HG02973 (cell line): ENCODE data around the gene TCF4.

Experiments
- ATAC-seq: cut with Tn5 transposase; IDR thresholded peaks from one replicate; pipeline ENCODE4 v1.9.1; 2021; ENCODE audit warnings: moderate library complexity; ENCODE audit not compliant: unreplicated experiment

Gene TCF4

DNA sequence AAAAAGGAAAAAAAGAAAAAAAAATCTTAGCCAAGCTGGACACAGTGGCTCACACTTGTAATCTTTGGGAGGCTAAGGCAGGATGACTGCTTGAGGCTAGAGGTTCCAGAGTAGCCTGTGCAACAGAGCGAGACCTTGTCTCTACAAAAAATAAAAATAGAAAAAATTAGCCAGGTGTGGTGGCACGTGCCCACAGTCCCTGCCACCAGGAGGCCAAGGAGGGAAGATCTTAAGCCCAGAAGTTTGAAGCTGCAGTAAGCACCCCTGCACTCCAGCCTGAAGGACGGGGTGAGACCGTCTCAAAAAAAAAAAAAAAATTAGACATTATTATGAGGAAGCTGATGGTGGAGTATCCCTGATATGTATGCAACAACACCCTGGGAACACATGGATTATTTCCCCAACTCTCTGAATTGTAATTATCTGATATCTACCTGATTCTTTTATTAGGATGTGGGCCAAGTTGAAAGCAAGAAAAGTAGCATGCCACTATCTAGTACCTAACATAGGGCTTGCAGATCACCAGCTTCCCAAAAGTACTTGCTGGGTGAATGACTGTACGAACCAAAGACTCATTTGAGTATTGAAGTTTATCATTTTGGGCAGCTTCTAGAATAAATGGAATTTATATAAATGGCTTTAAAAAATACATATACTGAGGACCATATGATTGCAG is 140.9 kb downstream of the TCF4 start:
- ATAC-seq = no peak

DNA sequence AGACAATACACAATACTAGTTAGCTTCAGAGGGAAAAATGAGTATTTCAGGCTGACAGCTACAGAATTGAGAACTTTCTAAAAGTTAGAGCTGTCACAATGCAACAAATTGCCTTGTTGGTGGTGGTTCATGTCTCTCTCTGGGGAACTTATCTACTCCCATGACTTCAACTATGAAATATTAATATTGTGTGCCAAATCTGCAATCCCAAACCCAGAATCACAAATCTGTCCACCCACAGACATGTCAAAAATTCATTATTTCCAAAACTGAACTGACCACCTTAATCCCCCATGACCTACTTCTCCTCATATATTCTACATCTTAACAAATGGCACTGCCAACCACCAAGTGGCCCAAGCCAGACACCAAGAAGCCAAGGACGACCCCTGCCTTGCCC is 143.5 kb downstream of the TCF4 start:
- ATAC-seq = no peak

DNA sequence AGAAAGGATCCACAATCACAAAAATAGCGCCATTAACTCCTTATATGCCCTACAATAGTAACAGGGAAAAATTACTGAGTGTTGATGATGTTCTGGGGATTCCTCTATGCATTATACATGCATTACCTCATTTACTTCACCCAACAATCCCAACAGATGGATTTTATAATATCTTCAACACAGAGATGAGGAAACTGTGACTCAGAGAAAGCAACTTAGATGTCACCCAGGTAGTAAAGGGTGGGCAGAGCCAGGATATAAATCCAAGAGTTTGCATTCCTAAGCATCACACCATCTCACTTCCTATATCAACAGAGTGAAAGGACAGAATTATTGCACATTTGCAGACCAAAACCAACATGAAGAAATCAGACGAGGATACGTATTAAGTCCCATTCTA is 144.2 kb downstream of the TCF4 start:
- ATAC-seq = no peak

DNA sequence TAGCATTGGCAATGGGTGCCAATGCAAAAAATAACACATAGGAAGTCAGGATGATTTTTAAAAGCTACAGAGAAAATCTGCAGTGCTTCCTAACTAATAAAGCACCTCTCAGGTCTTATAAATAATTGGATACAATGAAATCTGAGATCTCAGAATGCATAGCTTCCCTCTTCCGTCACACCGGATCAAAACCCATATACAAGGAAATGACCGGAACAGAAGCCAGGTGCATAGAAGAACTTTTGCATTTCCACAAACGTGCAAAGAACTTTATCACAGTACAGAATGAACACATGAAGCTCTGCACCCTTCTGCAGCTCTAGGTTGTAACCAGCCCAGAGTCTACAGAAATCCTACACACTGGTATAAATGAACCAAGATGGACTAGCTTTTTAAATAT is 145.4 kb downstream of the TCF4 start:
- ATAC-seq = no peak

DNA sequence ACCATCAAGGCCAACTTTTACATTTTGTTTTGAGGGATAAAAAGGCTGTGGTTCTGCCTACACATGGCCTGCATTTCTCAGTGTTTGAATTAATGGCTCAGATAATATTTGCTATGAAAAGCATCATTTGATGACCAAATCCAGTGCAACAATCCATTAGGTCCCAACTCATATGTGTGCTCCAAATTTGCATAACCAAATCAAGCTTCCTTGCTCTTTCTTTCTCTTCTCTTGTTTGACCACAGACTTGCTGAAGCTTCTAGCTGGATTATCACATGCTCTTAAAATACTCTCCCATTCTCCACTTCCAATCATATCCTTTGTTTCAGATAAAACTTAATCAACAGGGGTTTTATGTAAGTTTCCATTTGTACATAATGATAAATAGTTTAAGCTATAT is 147.0 kb downstream of the TCF4 start:
- no peak for ATAC-seq

DNA sequence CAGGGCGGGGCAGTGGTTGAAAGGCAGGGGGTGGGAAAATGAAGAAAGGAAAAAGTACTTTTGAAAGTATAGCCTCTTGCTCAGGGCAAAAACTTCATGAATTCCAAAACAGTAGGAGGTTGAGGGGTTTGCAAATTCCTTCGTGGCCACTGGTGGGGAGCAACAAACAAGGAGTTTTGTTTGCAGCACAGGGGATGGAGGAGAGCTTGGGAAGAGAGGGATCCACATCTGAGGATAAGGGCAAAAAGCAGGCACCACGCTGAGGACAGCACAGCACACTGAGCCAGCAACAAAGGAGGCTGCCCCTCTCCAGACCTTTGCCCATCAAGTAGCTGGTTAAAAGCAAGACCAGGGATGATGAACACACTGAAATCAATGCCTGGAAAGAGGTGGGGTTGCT is 148.9 kb downstream of the TCF4 start:
- no peak for ATAC-seq

DNA sequence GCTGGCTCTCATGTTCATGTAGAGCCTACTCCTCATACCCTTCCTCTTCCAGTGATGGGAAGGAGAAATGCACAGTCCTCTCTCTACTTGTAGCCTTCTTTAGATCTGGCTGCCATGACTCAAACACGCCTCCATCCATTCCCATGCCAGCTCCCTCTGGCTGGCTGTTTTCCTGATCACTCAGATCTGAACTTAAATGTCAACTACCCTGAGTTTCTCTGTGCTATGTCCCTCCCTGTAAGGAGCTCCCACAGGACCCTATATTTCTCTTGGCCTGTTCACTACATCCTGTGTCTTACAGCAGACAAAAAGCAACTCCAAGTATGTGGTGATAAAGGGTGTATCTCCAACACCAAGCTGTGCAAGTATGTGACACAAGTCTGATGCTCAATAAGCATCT is 152.4 kb downstream of the TCF4 start:
- ATAC-seq = no peak

DNA sequence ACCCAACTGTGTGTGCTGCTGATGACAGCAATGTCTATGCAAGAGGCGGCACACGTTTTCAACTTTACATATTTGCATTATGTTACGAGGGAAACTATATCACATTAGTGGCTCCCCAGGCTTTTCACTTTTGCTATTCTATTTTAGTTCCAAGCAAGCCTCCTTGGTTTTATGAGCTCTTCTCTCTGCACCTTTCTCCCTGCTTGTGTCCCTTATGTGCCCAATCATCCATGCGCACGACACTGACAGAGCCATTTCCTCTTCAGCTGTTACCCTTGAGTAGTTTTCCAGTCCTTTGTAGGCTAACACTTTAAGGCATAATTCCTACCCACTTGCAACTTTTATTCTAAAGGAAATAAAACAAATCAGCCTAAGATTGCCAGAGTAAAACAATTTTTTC is 154.3 kb downstream of the TCF4 start:
- no peak for ATAC-seq

DNA sequence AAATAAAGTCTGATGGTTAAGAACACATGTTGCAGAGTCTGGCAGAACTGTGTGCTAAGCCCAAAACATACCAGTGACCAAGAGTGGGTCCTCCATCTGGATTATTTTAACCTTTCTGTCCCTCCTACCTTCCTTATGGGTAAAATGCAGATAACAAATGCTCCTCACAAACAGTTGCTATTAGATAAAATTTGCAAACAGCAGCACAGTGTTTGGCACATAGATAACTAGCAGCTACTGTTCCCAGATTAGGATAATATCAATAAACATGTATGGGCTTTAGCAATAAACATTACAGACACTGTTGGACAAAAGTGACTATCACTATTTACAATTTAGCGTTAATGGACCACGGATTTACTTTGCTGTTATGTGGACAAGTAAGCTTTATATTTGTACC is 154.9 kb downstream of the TCF4 start:
- ATAC-seq = no peak

DNA sequence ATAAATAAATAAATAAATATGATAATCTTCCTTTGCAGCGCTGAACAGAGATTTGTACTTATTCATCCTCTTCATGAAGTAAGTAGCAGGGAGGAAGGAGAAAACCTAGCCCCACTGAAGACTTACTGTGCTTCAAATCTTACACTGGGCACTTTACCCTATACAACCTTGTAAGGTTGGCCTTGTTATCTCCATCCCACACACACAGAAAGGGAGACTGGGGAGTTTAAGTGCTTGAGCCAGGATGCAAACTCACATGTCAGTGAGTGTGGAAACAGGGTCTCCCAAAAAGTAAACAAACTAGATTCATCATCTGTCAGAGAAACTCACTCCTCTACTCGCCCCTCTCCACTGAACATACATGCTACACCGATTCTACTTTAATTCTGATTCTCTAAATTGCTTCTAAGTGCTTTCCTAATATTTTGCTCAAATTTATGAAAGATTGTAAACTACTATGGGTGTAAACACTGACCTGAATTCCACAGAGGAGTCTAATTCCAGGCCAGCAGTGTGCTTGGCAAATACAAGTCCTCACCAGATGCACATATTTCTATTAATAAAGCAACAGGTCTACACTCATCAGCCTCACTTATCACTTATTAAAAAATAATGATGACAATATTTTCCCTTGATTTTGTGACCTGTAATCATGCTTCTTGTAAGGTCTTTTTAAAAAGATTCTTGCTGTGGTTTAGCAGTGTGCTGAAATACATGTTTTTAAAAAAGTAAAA is 155.5 kb downstream of the TCF4 start:
- no peak for ATAC-seq

DNA sequence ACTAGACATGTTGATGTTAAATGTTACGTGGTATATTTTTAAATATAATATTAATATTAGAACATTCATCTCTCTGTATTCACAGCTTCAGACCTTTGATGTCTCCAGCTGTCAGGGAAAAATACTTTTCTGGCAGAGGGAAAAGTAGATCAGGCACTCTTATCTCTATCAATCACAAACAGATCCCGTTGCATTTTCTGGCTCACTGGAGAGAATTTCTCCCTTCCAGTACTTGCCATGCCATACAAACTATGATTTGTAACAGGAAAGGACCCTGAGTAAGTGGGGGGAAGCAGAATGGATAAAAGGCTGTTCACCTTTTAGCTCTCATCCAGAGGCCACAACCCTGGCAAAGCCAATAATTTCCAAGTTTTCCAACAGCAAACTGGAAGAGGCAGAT is 158.0 kb downstream of the TCF4 start:
- no peak for ATAC-seq

DNA sequence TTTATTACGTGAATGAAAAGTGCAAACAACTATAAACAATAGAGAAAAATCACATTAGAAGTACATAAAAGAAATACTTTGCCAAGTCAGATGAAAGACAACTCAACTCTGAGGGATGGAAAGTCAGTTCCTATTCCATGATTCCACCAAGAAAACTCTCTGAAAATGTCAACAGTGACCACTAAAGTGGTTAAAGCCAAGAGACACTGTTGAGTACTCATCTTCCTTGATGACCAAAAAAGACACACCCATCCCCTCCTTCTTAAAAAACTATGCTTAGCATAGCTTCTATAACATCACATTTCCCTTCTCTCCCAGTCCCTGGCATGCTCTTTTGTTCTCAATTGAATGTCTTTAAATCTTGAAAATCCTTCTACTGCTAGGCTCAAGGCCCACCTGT is 160.0 kb downstream of the TCF4 start:
- no peak for ATAC-seq

DNA sequence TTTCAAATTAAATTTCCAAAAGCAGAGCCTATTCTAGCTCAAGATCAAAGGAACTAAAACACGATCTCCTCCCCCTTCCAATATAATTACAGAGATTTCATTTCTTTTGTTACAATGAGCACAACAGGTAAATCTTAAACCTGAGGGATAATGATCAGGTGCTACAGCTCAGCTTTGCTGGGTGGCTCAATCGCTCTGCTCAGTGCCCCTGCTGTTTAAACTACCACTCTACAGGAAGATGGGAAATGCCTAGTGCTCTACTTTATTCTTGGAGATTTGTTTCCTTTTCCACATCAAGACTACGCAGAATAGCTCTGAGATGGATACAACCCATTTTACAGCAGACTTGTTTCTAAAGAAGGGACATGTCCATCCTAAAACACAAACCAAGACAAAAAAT is 162.3 kb downstream of the TCF4 start:
- ATAC-seq = no peak

DNA sequence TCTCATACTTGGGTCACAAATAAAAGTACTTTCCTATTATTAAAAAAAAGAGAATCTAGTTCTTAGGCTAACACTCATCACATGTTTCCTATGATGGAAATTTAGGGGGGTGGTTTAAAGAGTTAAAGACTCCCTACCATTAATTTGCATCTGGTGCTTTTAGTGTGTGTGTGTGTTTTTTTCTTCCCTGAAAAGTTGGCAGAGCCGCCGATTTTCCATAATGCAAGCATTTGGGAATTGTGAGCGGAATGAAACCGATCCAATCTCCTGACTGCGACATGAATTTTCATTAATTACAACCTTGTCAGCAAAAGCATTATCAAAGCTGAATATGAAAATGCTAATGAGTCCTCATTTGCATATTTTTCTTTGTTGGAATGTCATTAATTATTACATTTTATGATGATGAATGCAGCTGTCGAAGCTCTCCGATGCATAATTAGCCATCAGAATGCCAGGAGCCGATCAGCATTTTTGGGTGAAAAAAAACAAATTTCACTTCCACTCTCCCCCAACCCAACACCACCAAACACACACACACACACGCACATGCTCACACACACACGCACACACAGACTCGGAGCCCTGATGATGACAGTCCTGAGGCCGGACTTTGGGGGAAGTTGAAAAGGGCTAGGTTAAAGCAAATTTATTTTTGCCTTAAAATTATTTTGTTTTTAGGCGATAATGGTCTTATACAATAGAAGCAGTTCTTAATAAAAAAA is 165.4 kb downstream of the TCF4 start:
- ATAC-seq = no peak

DNA sequence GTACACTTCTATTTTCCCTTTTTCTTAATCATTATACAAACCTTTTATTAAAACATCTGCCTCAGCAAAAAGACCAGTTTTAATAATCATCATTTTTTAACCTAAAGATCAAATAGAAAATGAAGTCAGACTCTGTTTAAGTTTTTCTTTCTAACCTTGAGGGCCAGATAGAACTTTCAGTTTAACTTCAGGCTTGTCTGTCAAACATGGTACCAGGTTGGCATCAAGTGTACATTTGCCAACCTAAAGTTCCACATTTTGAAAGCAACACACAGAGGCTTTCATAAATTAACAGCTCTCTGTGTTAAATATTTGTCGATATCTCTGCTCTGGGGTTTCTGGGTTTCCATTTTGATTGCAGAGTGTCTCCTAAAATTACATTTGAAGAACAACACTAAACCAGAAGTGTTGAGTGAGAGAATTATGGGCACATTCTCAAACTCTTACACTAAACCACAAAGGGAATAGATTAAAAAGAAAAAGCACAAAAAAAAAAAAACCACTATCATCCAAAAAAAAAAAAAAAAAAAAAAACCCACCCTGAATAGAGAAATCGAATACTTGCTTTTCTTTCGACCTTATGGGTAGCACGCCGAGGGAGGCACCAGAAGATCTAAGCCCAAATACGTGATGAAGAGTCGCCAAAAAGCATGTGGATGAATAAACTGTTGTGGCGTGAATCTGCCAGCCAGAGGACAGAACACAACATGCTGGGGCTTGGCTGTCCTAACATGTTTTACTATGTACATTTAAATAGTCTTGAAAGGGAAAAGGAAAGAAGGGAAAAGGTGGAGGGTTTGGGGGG is 166.2 kb downstream of the TCF4 start:
- ATAC-seq = no peak

DNA sequence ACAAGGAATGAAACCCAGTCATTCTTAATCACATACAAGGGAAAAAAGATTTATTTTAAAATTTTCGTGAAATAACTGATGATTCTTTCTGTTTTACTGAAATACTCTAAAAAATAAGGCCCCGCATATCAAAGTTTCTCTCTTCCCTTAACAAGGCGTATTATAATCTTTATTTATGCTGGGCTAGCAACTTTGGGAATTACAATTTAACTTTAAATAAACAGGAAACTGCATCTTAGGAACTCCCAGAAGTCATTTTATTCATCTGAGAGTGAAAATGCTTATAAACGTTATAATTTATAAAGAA is 166.7 kb downstream of the TCF4 start:
- ATAC-seq = no peak

DNA sequence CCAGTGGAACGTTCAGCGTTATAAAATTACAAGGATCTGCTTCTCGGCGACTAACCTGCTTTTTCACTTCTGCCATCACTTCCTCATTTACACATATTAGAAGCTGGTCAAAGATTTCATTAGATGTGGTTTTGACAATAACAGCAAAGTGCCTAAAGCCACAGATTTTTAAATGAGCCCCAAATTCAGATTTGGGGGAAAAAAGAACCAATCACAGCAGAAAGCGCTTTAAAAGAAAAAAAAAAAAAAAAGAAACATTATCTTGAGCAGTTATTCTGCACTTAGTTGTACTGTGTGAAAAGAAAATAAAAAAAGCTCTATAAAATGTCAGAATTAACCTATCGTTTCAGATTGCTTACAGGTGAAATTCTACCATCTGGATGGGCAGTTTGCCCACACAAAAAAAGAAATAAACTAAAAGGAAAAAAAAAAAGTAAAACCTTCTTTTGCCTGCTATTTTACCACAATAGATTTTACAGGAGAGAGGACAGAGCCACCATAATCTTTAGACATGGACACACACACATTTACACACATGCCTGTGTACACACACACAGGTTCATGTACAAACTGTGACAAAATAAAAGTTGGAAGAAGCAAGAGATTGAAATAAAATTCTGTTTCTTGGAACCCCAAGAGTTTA is 167.2 kb downstream of the TCF4 start:
- peak; percentile 67 for ATAC-seq

DNA sequence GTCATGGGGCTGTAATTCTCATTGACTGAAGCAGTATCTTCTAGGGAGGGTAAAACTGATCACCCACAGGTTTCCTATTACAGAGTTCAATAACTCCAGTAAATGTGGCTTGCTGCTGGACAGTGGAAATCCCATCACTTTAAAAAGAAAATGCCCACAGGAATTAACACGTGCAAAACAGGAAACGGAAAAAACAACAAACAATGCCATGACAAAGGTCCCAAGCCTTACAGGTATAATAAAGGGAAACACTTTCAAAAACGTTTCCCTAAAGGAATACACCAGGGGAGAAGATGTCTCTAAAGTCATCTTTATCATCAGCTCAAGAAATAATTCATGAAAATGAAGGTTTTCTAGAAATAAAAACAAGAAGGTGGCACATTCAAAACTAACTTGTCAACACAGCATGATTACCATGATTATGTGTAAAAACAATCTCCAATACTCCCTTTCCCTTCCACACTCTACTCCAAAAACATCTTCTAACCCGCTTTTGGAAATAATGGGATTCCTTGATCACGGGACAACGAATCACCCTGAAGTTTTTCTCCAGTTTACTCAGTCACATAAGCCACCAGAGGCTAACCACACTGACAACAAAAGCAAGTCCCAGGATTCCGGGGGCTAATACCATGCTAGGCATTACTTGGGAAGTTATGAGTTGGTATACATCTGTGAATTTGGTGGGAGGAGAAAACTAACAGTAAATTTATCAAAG is 167.9 kb downstream of the TCF4 start:
- ATAC-seq = peak; percentile 34

DNA sequence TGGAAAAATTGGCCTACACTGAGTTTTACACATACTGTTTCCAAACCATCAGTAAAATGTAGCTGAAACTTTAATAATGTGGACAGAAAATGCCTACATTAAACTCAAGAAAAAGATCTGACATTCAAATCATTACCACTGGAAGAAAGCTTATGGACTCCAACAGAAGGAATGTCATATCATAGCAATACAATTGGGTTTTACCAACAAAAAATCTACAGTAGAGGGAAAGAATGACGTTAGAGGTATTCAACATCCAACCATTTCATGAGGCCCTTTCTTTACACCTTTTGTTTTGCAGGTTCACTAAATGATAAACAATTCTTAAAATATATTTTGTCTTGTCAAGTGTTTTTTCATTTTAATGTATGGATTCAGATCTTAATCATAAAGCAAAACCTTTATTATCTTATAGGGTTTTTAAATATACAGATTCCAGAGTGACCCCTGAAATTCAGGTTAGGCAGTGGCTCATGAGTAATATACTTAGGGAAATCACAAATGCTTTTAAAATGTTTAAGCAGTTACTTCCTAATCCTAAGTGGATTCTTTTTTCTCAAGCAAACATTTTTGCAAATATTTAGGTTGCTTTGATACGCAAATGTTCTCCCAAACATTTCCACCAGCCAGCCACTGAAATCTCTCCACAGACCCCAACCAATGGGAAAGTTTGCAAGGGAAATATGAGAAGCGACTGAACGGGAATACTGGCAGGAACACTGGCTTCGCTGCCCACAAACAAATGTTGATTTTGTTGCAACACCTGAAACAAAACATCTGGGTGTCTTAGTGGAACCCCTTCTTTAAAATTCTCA is 168.7 kb downstream of the TCF4 start:
- no peak for ATAC-seq

DNA sequence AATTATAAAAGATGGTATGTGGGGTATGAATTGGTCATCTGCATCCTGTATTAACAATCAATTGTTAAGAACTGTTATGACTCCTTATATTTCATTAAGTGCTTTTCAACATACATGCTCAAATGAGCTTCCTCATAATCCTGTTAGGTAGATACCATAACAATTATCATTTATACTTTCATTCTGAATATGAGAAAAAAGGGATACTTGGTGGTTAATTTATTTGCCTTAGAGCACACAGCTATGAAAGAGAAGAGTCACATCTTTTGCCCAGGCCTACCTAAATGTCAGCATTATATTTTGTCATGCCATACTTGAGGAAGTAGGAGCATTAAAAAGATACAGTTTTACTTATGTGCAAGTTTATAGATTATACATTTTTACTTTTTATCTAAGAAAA is 169.6 kb downstream of the TCF4 start:
- ATAC-seq = no peak
